HG03039 (cell line): ENCODE data around the gene TBX15.
"Not testable (repeated sequence)": the region's sequence is repeated elsewhere in the genome, so short reads cannot be mapped to it uniquely, and the experiment has no call there.

Experiments
- ATAC-seq: cut with Tn5 transposase; IDR thresholded peaks from one replicate; pipeline ENCODE4 v1.9.1; 2021; ENCODE audit warnings: mild to moderate bottlenecking, moderate library complexity; ENCODE audit not compliant: unreplicated experiment

The TBX15 gene

GRCh38 chr1:118928739-118929554, 59.2 kb downstream of the TBX15 start:
- ATAC-seq, result no peak

GRCh38 chr1:118927427-118928187, 60.5 kb downstream of the TBX15 start:
- no peak for ATAC-seq

GRCh38 chr1:118926261-118926660, 61.9 kb downstream of the TBX15 start:
- no peak for ATAC-seq

- ATAC-seq, result no peak
Observed at GRCh38 chr1:118925651-118926050, 62.5 kb downstream of the TBX15 start.

GRCh38 chr1:118923319-118923718, 64.8 kb downstream of the TBX15 start:
- no peak for ATAC-seq

GRCh38 chr1:118921994-118922393, 66.1 kb downstream of the TBX15 start:
- ATAC-seq, result no peak

GRCh38 chr1:118920124-118920717, 67.9 kb downstream of the TBX15 start:
- no peak for ATAC-seq

- no peak for ATAC-seq
Observed at GRCh38 chr1:118918940-118919259, 69.2 kb downstream of the TBX15 start.

GRCh38 chr1:118918230-118918939, 69.8 kb downstream of the TBX15 start:
- ATAC-seq, result no peak

- not testable (repeated sequence) for ATAC-seq
Observed at GRCh38 chr1:118916346-118916745, 71.8 kb downstream of the TBX15 start.

GRCh38 chr1:118914379-118915161, 73.6 kb downstream of the TBX15 start:
- ATAC-seq, result no peak

- no peak for ATAC-seq
Observed at GRCh38 chr1:118913818-118914217, 74.3 kb downstream of the TBX15 start.

GRCh38 chr1:118912574-118912973, 75.6 kb downstream of the TBX15 start:
- no peak for ATAC-seq

- no peak for ATAC-seq
Observed at GRCh38 chr1:118911571-118911970, 76.6 kb downstream of the TBX15 start.

- ATAC-seq, result no peak
Observed at GRCh38 chr1:118907466-118907865, 80.7 kb downstream of the TBX15 start.

GRCh38 chr1:118905671-118906070, 82.5 kb downstream of the TBX15 start:
- ATAC-seq, result no peak

- ATAC-seq, result no peak
Observed at GRCh38 chr1:118905196-118905595, 82.9 kb downstream of the TBX15 start.

GRCh38 chr1:118902711-118903191, 85.4 kb downstream of the TBX15 start:
- no peak for ATAC-seq

GRCh38 chr1:118902299-118902698, 85.8 kb downstream of the TBX15 start:
- ATAC-seq, result no peak
